Stimulated activated naive B cell treated with anti-CD40 and anti-IgM and Interleukin-4, amounts not matched to agents 10 μg/mL and 1 μg/mL and 100 μg/mL, for 72 hours (primary cell): ENCODE measurements around the gene TJP1.
"Not testable (repeated sequence)": the region's sequence is repeated elsewhere in the genome, so short reads cannot be mapped to it uniquely, and the experiment has no call there.

ENCODE experiments used
- ATAC-seq, 2 donors: fragments of 150-1000 bp; cut with Tn5 transposase; replicated peaks; 2 replicates each; pipeline ENCODE4 v1.10.0; 2021; ENCODE audit warnings: moderate library complexity in 1 of 2
- DNase-seq: peaks from one replicate; pipeline ENCODE4 v3.0.0; 2021
- H3K27ac Mint-ChIP-seq: one replicate; pipeline ENCODE4 v1.8.0; 2022; ENCODE audit warnings: mild to moderate bottlenecking, mixed read lengths
- H3K27me3 Mint-ChIP-seq, 2 donors: one replicate each; pipeline ENCODE4 v1.8.0; 2022; ENCODE audit warnings: mixed read lengths in 2 of 2
- H3K36me3 Mint-ChIP-seq, 2 donors: one replicate each; pipeline ENCODE4 v1.8.0; 2022; ENCODE audit warnings: mixed read lengths in 2 of 2, mild to moderate bottlenecking in 1 of 2
- H3K4me1 Mint-ChIP-seq, 2 donors: one replicate each; pipeline ENCODE4 v1.8.0; 2022; ENCODE audit warnings: mixed read lengths in 2 of 2, mild to moderate bottlenecking in 1 of 2
- H3K4me3 Mint-ChIP-seq, 2 donors: one replicate each; pipeline ENCODE4 v1.8.0; 2022; ENCODE audit warnings: mild to moderate bottlenecking in 2 of 2, mixed read lengths in 2 of 2, moderate library complexity in 1 of 2
- H3K9me3 Mint-ChIP-seq, 2 donors: one replicate each; pipeline ENCODE4 v1.8.0; 2022; ENCODE audit warnings: mixed read lengths in 2 of 2, mild to moderate bottlenecking in 1 of 2

The TJP1 gene

DNA sequence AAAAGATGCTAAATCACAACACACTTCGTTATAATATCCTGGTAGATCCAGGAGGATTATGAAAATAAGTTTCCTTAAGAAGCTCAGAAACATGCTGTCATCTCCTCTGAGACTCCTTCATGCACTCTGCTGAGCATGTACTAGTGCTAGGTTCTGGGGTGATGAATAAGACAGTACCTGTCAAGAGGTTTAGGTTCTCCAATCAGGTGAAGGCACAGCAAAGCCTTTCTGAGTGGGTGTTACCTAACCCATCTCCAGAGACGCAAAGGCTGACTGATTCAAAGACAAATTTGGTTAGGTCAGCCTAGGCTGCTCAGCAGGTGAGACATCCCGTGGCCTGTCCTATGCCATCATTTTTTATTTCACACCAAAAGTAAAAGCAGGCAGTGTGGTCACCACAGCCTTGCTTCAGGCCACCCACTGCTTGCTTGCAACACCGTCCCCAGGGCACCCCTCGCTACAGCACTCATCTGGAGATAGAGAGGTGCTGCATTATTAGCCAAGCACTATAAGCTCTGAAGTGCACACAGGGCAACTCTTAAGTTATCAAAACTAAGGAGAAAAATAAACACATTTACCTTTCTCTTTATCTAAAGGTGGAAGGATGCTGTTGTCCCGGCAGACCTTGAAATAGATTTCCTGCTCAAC lies 117.2 kb downstream of the TJP1 start:
- ATAC-seq (no peak), DNase-seq (no peak)
- Mint-ChIP-seq H3K4me1 (no peaks in the 10 kb centered on the region), H3K9me3 (no peaks in the 10 kb centered on the region), H3K27ac (no peak overlapping the region), H3K27me3 (no peaks in the 10 kb centered on the region), H3K4me3 (no peak overlapping the region), H3K36me3 (no peaks in the 10 kb centered on the region)

DNA sequence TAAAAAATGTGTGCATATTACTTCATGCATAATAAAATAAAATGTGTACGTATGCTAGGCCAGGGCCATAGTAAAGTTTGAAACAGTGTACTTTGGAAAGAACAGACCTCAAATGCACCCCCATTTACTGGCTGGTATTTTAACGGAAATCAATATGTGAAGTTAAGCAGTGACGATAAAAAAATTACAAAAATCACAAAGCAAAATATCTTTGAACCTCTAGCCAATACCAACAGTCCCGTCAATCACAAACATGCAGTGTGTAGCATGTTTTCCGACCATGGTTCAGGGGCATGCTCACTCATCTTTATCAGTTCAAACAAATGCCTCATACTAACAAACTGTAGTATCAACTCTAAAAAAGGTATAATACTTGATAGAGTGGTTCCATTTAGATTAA lies 121.1 kb downstream of the TJP1 start:
- no peak overlapping the region for H3K27ac Mint-ChIP-seq
- ATAC-seq: no peak
- no peaks in the 10 kb centered on the region for H3K9me3 Mint-ChIP-seq
- H3K36me3 Mint-ChIP-seq: no peaks in the 10 kb centered on the region
- H3K27me3 Mint-ChIP-seq: no peaks in the 10 kb centered on the region
- H3K4me3 Mint-ChIP-seq: no peak overlapping the region
- H3K4me1 Mint-ChIP-seq: no peaks in the 10 kb centered on the region
- no peak for DNase-seq

DNA sequence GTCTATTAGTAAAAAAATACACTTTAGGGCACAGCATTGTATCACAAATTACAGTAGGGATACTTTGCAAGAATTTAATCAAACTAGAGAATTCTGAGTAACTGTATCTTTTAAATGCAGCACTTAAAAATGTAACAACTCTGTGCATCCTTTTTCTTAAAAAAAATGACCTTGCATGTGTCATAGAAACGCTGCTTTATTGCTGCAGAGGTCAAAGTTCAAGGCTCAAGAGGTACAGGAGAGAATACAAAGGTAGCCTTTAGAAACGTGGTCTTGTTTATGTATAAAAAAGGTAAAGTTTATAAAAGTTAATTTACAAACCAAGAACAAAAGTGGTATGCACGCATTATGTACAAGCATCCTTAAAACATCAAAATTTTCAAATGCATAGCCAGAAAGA lies 122.0 kb downstream of the TJP1 start:
- H3K4me3 Mint-ChIP-seq: no peak overlapping the region
- DNase-seq (no peak), ATAC-seq (no peak)
- no peak overlapping the region for H3K27ac Mint-ChIP-seq
- H3K36me3 Mint-ChIP-seq: no peaks in the 10 kb centered on the region
- no peaks in the 10 kb centered on the region for H3K27me3 Mint-ChIP-seq
- H3K4me1 Mint-ChIP-seq: no peaks in the 10 kb centered on the region
- no peaks in the 10 kb centered on the region for H3K9me3 Mint-ChIP-seq

DNA sequence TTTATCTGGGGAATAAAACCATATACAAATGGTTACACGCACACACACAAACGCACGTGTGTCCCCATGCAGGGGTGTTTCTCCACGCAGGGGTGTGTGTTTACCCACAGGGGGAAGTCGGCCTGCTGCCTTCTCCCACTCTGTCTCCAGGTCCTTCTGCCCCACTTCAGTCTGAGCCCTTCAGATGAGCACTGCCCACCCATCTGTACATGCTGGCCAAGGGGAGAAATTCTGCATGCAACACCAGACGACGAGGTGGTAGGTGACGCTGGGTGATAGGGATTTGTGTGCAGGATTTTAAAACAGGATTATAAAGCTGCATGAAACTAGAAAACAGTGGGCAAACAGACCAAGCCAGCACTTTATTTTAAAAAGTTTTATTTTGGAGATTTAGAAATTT lies 122.5 kb downstream of the TJP1 start:
- Mint-ChIP-seq H3K36me3 (no peaks in the 10 kb centered on the region), H3K27me3 (no peaks in the 10 kb centered on the region), H3K9me3 (peaks cover under 1% of the 10 kb centered on the region in 2 donors), H3K4me3 (no peak overlapping the region), H3K4me1 (no peaks in the 10 kb centered on the region), H3K27ac (no peak overlapping the region)
- no peak for DNase-seq
- no peak for ATAC-seq

DNA sequence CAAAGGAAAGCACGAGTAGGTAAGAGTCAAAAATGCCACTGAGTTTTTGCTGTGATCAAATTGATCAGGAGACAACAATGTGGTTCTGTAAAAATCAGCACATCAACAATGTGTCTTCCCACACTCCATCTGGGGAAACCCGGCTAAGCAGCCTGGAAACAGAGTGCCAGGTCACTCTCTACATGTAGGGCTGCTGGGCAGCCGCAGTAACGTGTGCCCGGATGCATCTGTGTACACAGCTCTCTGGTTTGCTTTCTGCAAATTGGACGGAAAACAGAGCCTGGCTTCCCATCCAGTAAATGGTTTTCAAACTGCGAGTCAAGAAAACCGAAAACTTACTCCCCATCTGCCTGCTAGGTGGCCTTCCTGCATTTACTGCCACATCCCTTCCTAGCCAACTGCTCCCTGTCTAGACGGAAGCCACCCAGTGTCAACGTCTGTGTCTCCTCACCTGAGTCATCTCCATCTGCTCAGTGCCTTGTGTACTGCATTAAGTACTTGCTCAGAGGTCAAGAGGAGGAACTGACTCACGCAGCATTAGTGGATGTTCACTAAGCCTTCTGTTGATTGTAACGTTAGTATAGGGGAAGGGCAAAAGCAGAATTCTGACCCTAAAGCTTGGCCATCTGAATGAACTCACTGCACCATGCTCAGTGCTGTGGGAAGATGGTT lies 124.1 kb downstream of the TJP1 start:
- no peaks in the 10 kb centered on the region for H3K27me3 Mint-ChIP-seq
- no peak for ATAC-seq
- no peaks in the 10 kb centered on the region for H3K36me3 Mint-ChIP-seq
- H3K9me3 Mint-ChIP-seq: peaks cover 5 to 12% of the 10 kb centered on the region in 2 donors
- no peak overlapping the region for H3K27ac Mint-ChIP-seq
- DNase-seq: no peak
- no peak overlapping the region for H3K4me3 Mint-ChIP-seq
- H3K4me1 Mint-ChIP-seq: no peaks in the 10 kb centered on the region

DNA sequence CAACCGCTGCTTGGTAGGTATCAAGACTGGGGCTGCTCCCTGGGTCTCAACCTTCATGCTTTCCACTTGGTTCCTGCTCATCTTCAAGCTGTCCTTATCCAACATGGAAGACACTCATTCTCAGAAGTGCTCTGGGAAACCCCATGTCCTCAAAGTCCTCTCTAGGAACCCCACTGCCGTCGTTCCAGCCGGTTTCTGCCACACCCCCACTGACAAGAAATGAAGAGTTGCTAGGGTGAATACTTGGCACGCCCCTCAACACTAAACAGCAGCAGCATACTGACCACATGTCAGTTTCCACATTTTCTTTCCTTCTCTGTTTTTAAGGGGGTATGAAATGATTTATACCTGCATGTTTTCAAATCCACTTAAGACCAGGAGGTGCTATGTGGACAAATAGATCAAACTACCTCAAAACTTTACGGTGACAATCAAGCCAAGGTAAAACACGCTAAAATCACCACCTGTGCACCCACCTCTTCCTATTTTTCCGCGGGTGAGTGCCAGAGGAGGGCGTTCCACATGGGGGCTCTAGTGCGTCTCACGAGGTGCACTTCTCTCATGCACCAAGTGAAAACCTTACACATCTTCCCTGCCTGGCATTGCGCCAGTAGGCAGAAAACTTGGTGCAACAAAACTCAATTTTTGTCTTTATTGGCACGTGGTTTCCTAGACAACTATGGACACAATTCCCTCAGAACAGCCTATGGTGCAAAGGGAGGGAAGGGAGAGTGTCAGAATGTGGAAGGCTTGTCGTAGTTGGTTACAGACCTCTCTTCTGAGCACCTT lies 125.1 kb downstream of the TJP1 start:
- H3K27me3 Mint-ChIP-seq: no peaks in the 10 kb centered on the region
- ATAC-seq (no peak), DNase-seq (no peak)
- no peak overlapping the region for H3K27ac Mint-ChIP-seq
- H3K4me1 Mint-ChIP-seq: no peaks in the 10 kb centered on the region
- peaks cover 6 to 12% of the 10 kb centered on the region in 2 donors for H3K9me3 Mint-ChIP-seq
- H3K36me3 Mint-ChIP-seq: no peaks in the 10 kb centered on the region
- H3K4me3 Mint-ChIP-seq: no peak overlapping the region

DNA sequence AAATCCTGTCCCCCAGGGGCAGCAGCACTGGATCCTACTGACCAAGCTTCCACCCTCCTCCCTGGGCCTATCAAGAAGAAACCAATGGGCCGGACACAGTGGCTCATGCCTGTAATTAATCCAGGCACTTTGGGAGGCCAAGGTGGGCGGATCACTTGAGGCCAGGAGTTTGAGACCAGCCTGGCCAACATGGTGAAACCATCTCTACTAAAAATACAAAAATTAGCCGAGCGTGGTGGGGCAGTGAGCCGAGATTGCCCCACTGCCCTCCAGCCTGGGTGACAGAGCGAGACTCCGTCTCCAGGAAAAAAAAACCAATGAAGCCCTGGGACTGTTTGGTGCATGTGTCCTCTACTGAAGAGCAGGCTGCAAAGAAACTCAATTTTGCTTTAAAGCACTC lies 125.8 kb downstream of the TJP1 start:
- H3K9me3 Mint-ChIP-seq: peaks cover 6 to 12% of the 10 kb centered on the region in 2 donors
- H3K27ac Mint-ChIP-seq, H3K4me1 Mint-ChIP-seq, H3K4me3 Mint-ChIP-seq, H3K27me3 Mint-ChIP-seq, ATAC-seq, DNase-seq, H3K36me3 Mint-ChIP-seq: not testable (repeated sequence)

DNA sequence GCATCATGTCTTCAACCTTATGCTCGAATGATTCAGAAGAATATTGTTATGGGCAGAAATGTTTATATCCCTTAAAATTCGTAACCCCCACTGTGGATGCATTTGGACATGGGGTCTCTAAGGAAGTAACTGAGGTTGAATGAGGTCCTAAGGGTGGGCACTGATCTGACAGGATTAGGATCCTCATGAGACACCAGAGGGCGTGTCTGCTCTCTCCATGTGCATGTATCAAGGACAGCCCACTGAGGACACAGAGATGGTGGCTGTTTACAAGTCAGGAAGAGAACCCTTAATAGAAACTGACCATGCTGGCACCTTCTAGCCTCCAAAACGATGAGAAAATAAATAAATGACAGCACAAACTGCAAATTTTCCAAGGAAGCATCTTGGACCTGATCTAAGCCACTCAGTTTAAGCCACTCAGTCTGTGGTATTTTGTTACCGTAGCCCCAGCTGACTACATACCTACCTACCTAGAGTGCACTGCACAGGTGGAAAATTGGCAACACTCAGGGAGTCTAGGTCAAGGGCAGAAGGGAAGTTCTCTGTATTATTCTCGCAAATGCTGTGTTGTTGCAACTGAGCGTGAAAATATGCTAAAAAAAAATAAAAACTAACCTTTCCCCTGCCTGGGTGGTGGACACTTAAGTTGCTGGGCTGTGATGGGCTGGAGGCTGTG lies 126.6 kb downstream of the TJP1 start:
- peaks cover 6 to 12% of the 10 kb centered on the region in 2 donors for H3K9me3 Mint-ChIP-seq
- no peak for ATAC-seq
- no peak overlapping the region for H3K27ac Mint-ChIP-seq
- H3K4me3 Mint-ChIP-seq: no peak overlapping the region
- H3K4me1 Mint-ChIP-seq: no peaks in the 10 kb centered on the region
- H3K27me3 Mint-ChIP-seq: no peaks in the 10 kb centered on the region
- no peaks in the 10 kb centered on the region for H3K36me3 Mint-ChIP-seq
- DNase-seq: no peak

DNA sequence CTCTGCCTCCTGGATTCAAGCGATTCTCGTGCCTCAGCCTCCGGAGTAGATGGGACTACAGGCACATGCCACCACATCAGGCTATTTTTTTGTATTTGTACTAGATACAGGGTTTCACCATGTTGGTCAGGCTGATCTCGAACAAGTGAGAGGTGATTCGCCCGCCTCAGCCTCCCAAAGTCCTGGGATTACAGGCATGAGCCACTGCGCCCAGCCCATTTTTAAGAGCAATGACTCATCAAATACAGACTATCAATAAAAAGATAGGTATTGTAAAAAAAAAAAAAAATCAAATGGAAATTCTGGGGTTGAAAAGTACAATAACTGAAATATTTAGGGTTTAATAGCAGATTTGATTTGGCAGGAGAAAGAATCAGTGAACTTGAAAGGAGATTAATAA lies 129.0 kb downstream of the TJP1 start:
- H3K27me3 Mint-ChIP-seq: peaks cover 0 to 10% of the 10 kb centered on the region in 2 donors
- ATAC-seq: no peak
- no peak overlapping the region for H3K4me3 Mint-ChIP-seq
- H3K4me1 Mint-ChIP-seq: no peaks in the 10 kb centered on the region
- no peak for DNase-seq
- H3K36me3 Mint-ChIP-seq: no peaks in the 10 kb centered on the region
- peaks cover 8 to 14% of the 10 kb centered on the region in 2 donors for H3K9me3 Mint-ChIP-seq
- no peak overlapping the region for H3K27ac Mint-ChIP-seq

DNA sequence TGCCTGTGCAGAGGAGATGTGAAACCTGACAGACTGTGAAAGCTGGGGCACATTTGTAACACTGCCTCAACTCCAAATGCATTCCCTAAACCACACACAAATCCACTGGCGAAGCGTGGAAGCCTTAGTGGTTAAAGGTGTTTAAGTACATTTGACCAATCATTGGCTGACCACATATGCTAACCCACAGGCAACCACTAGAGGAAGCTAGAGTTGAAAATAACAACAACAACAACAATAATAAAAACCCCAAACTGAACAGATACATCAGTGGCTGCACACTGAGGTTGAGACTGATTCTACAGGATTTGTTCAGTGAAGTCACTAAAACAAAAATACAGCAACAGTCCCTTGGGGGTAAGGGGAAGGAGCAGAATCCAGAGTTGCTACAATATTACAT lies 129.7 kb downstream of the TJP1 start:
- ATAC-seq (no peak), DNase-seq (no peak)
- H3K9me3 Mint-ChIP-seq: peaks cover 8 to 14% of the 10 kb centered on the region in 2 donors
- no peaks in the 10 kb centered on the region for H3K36me3 Mint-ChIP-seq
- H3K4me1 Mint-ChIP-seq: no peaks in the 10 kb centered on the region
- H3K27ac Mint-ChIP-seq: no peak overlapping the region
- no peak overlapping the region for H3K4me3 Mint-ChIP-seq
- peaks cover 0 to 10% of the 10 kb centered on the region in 2 donors for H3K27me3 Mint-ChIP-seq

DNA sequence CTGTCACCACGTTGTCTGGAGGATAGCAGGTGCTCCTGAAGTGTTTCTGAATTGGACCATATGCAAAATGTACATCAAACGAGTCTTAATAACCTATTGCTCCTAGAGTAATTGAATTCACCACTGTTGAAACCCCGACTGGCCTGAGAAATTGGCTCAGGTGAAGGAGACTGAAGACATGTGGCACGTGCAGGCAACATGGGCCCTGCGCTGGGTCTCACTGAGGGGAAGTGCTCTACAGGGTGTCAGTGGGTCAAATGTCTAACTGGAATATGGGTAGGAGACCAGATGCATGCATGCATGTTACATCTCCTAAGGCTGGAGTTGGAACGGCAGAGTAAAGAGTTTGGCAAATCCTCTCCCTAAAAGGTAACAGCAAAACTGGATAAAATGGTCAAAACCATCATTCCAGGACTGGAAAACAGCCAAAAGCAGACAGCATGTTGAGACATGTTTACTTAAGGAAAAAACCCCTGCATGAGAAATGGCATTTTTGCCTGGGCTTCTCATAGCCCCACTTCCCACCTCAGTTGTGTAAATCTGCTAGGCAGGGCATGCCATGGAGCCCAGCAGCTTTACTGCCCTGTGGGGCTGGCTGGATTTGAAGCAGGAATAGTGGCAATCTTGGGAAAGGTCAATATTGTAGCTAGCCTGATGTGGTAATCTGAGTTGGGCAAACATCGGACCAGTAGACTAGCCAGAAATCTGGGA lies 131.3 kb downstream of the TJP1 start:
- Mint-ChIP-seq H3K4me3 (no peak overlapping the region), H3K9me3 (peaks cover 12 to 14% of the 10 kb centered on the region in 2 donors), H3K4me1 (no peaks in the 10 kb centered on the region), H3K27me3 (peaks cover 0 to 10% of the 10 kb centered on the region in 2 donors), H3K27ac (no peak overlapping the region), H3K36me3 (no peaks in the 10 kb centered on the region)
- ATAC-seq (no peak), DNase-seq (no peak)

DNA sequence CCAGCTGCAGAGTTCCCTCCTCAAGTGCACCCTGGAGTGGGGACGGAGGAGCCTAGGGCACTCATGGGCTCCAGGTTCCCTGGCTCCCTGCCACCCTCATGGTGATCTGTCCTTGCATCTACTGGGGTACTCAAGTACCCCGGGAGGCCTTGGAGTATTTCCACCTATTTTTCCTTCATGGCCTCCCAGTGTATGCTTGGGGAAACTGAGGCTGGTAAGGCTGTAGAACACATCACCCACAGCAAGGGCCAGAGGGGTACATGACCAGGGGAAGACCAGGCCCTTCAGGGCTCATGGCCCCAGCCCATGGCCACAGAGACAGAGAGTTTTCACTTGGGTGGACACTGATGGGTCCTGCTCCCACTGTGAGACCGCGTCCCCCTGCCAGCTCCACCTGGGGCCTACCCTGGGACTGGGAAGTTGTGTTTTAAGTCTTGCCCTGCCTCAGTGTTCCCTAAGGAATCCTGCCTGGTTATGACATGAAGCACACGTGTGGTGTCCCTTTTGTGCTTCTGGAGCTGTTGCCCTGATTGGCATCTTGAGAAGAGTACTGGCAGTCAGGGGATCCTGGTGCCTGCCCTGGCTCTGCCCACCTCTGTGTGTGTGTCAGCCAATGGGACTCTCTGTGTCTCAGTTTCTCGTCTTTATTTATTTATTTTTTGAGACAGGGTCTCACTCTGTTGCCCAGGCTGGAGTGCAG lies 132.8 kb downstream of the TJP1 start:
- no peak for DNase-seq
- Mint-ChIP-seq H3K27me3 (peaks cover 0 to 10% of the 10 kb centered on the region in 2 donors), H3K9me3 (peaks cover 9 to 11% of the 10 kb centered on the region in 2 donors), H3K36me3 (no peaks in the 10 kb centered on the region), H3K27ac (no peak overlapping the region), H3K4me1 (no peaks in the 10 kb centered on the region), H3K4me3 (no peak overlapping the region)
- no peak for ATAC-seq

DNA sequence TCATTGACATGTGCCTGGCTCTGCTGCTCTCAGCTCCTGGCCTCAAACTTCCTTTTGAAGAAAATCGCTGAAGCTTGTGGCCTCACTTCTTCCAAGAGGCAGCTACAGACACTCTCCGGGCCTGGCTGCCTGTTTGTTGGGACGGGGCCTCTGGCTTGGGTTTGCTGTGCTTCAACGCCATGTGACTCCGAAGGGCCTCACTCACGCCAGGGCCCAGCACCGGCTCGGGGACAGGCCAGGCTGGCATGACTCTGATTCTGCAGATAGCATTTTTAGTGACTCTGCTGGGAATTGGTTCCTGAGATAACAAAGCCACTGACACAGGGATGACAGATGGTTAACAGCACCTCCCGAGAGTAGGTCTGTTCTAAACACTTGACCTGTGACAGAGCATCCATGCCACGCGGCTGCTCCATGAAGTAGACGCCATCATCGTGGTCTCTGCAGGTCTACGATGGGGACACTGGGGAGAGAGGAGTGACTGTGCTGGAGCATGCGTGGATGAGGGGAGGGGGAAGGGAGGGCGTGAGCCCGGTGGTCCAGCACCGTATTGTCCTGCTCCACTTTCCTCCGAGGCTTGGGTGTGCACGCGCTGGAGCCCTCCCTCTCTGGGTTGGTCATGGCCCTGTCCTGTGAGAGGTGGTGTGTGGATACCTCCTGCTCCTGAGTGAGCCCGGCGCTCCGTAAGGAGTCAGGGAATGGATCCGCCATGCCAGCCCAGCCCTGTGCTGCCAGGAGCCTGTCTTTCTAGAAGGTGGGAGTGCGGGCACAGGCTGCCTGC lies 133.6 kb downstream of the TJP1 start:
- Mint-ChIP-seq H3K9me3 (peaks cover 7 to 9% of the 10 kb centered on the region in 2 donors), H3K27ac (no peak overlapping the region), H3K4me3 (no peak overlapping the region), H3K36me3 (no peaks in the 10 kb centered on the region), H3K4me1 (no peaks in the 10 kb centered on the region), H3K27me3 (peaks cover 0 to 10% of the 10 kb centered on the region in 2 donors)
- no peak for DNase-seq
- no peak for ATAC-seq
